UCSD-AML1 (cell line): Measurements from ENCODE around the gene SPATA6L.
"Not testable (repeated sequence)": the region's sequence is repeated elsewhere in the genome, so short reads cannot be mapped to it uniquely, and the experiment has no call there.

ENCODE experiments used
- DNase-seq: peaks from one replicate; lab custom pipeline; 2025; ENCODE audit not compliant: unreplicated experiment; lab: John Stamatoyannopoulos, UW

SPATA6L gene

GRCh38 chr9:4677392-4677791 is 11.1 kb upstream of the SPATA6L start:
- DNase-seq = no peak

GRCh38 chr9:4674783-4675182 is 8.5 kb upstream of the SPATA6L start:
- no peak for DNase-seq

GRCh38 chr9:4671737-4672136 is 5.5 kb upstream of the SPATA6L start:
- DNase-seq = no peak

GRCh38 chr9:4670591-4670990 is 4.3 kb upstream of the SPATA6L start:
- DNase-seq = peak; percentile 20

- DNase-seq = no peak
Observed at GRCh38 chr9:4669890-4670289, 3.6 kb upstream of the SPATA6L start.

- DNase-seq = no peak
Observed at GRCh38 chr9:4668604-4669003, 2.3 kb upstream of the SPATA6L start.

- no peak for DNase-seq
Observed at GRCh38 chr9:4667681-4668080, 1.4 kb upstream of the SPATA6L start.

GRCh38 chr9:4665357-4665756 is 923 bp downstream of the SPATA6L start:
- DNase-seq = no peak

- DNase-seq = no peak
Observed at GRCh38 chr9:4663956-4664355, 2.3 kb downstream of the SPATA6L start.

- no peak for DNase-seq
Observed at GRCh38 chr9:4662989-4663792, 3.1 kb downstream of the SPATA6L start.

- DNase-seq = peak; percentile 83
Observed at GRCh38 chr9:4662108-4662988, 3.9 kb downstream of the SPATA6L start, which contains the start of gene PLPP6. Gene PLPP6 (plus strand): TSS chr9:4662294. CDS start chr9:4662376, 82 bp downstream.

- peak; percentile 10 for DNase-seq
Observed at GRCh38 chr9:4661611-4662010, 4.7 kb downstream of the SPATA6L start.

- DNase-seq = no peak
Observed at GRCh38 chr9:4661165-4661564, 5.1 kb downstream of the SPATA6L start.

- not testable (repeated sequence) for DNase-seq
Observed at GRCh38 chr9:4660665-4661064, 5.6 kb downstream of the SPATA6L start.

GRCh38 chr9:4657426-4658159 is 8.7 kb downstream of the SPATA6L start:
- no peak for DNase-seq

- DNase-seq = no peak
Observed at GRCh38 chr9:4656621-4657020, 9.7 kb downstream of the SPATA6L start.

- DNase-seq = not testable (repeated sequence)
Observed at GRCh38 chr9:4656196-4656595, 10.1 kb downstream of the SPATA6L start.

- DNase-seq = no peak
Observed at GRCh38 chr9:4654538-4654937, 11.7 kb downstream of the SPATA6L start.

GRCh38 chr9:4654084-4654483 is 12.2 kb downstream of the SPATA6L start:
- no peak for DNase-seq

GRCh38 chr9:4642351-4642750 is 23.9 kb downstream of the SPATA6L start:
- DNase-seq = no peak

- DNase-seq = no peak
Observed at GRCh38 chr9:4640027-4640426, 26.3 kb downstream of the SPATA6L start.
